ENCODE results near the gene ARMH1.
A peak's percentile ranks its signal among the peaks of the same experiment; 100 is the strongest.
"Not testable (repeated sequence)": the region's sequence is repeated elsewhere in the genome, so short reads cannot be mapped to it uniquely, and the experiment has no call there.

Gene ARMH1

GRCh38 chr1:44696789-44697345 lies 22.4 kb downstream of the ARMH1 start:
- DNase-seq: peak; percentile 10

GRCh38 chr1:44698138-44698537 lies 23.6 kb downstream of the ARMH1 start:
- DNase-seq: no peak

GRCh38 chr1:44699375-44699774 lies 24.9 kb downstream of the ARMH1 start:
- DNase-seq: not testable (repeated sequence)

DNA sequence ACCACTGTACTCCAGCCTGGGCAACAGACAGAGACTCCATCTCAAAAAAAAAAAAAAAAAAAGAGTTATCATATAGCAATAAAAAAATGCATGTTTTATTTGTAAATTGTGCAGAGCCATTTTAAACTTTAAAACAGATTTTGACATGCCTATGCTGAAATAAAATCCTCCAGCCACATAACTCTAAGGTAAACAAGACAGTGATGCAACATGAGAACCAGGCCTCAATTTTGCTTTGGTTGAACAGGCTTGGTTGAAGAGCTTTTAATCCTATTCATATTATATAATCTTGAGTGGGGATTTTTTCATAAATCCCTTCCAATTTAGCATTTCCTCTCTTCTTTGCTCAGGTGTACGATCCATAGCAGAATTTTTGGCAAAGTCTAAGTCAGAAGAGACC lies 26.1 kb downstream of the ARMH1 start:
- DNase-seq: no peak

GRCh38 chr1:44701141-44701573 lies 26.6 kb downstream of the ARMH1 start:
- no peak for DNase-seq

- no peak for DNase-seq
Observed at GRCh38 chr1:44705470-44705869, 31.0 kb downstream of the ARMH1 start.

DNA sequence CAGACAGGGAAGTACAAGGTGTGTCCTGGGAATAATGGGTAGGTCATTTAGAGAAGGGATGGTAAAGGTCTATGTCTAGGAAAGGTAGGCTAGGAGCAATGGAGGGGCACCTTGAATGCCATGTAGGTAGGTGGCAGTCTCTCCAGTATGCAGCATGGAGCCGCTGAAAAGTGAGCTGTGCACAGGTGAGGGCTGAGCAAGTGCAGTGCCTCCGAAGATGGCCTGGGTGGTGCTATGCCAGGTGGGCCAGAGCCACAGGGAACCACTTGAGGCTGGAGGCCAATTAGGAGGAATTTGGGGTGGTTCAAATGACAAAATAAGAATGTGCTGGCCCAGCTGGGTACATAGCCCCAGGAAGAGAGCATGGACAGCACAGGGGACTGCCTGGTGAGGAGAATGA lies 31.4 kb downstream of the ARMH1 start:
- no peak for DNase-seq

DNA sequence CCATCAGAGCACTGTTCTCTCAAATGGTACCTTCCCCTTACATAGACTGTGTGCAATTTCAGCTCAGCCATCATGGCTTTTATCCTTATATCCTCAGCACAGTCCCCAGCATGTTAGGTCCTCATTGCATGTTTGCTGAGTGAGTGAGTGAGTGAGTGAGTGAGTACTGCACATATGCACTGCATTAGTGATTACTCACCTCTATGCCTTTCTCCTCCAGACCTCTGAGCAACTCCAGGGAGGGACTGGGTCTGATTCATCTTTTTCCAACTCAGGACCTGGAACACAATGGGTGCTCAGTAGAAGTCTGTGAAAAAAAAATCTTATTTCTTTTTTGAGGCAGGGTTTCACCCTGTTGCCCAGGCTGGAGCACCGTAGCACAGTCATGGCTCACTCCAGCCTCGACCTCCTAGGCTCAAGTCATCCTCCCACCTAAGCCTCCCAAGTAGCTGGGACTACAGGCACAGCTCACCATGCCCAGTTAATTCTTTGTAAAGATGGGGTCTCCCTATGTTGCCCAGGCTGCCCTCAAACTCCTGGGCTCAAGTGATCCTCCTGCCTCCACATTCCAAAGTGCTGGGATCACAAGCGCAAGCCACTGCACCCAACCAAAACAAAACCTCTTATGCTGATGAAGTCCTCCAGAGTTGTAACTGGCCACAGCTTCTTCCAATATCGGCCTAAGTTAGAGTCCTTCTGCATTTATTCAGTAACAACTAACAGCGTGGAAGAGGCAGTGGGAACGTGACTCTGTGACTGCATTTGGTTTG lies 32.8 kb downstream of the ARMH1 start:
- DNase-seq: no peak

DNA sequence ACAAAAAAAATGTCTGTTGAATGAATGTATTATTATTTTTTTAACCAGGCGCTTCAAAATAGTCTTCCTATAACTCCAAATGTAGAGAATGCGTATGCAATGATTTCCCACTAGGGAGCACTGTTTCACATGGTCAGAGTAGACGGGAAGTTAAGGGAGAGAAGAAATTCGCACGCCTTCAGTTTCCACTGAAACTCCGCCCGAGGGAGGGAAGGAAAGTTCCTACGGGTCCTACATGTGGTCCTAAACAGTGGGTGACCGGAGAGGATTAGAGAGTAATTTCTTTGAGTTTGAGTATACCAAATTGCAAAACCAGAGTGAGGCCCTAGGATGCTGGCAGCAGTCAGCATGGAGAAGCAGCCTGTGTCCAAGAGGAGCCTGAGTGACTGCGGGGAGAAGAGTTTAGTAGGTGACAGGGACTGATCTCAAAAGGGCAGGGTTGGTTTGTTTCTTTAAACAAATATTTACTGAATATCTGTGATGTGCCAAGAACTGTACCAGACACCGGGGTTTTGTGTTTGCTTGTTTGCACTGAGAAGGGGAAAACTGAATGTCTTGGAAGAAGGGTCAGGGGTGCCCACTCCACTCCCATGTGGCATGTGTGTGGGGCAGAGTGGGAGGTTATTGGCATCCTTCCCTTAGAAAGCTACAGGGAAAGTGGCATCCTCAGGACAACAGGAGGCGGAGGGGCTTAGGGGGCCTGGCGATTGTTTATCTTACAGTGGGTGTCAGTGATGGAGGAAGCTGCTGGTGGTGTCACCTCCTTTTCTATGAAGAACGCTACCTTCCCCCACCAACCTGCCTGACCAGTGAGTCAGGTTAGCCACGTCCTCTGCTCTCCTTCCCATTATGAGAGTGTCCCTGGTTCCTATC lies 33.7 kb downstream of the ARMH1 start:
- no peak for DNase-seq

GRCh38 chr1:44713321-44713781 lies 38.8 kb downstream of the ARMH1 start:
- no peak for DNase-seq

DNA sequence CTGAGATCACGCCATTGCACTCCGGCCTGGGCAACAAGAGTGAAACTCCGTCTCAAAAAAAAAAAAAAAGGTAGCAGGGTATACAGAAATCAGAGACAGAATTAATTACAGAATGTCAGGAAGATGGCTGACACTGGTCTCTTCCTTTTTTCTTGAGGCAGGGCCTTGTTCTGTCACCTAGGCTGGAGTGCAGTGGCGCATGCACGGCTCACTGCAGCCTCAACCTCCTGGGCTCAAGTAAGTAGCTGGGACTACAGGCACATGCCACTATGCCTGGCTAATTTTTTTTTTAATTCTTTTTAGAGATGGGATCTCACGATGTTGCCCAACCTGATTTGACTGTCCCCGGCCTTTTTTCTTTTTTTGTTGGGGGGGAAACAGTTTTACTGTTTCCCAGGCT lies 40.0 kb downstream of the ARMH1 start:
- DNase-seq: no peak

DNA sequence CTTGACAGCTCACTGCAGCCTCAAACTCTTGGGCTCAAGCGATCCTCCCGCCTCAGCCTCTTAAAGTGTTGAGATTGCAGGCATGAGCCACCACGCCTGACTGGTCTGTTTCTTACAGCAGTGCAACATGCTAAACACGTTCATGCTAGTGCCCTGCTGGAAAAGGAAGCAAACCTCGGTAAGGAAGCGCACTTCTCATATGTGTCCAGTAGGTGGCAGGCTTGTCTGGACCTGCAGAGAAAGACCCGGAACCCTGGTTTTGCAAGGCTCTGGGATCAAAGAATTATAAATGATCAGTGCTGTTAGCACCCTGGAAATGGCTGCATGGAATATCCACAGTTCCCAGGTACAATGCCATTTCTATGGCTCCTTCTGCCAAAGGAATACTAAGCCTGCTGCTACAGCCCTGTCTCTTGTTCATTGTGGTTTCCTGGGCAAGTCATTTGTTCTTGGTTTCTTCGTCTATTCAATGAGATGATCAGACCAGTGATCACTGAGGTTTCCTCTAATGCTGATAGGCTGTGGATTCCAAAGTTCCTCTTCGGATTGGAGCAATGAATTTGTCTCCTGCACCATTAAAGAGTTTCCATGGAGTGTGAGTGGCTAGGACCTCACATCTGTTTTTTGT lies 40.5 kb downstream of the ARMH1 start:
- DNase-seq: peak; percentile 54

- no peak for DNase-seq
Observed at GRCh38 chr1:44717156-44717555, 42.6 kb downstream of the ARMH1 start.

DNA sequence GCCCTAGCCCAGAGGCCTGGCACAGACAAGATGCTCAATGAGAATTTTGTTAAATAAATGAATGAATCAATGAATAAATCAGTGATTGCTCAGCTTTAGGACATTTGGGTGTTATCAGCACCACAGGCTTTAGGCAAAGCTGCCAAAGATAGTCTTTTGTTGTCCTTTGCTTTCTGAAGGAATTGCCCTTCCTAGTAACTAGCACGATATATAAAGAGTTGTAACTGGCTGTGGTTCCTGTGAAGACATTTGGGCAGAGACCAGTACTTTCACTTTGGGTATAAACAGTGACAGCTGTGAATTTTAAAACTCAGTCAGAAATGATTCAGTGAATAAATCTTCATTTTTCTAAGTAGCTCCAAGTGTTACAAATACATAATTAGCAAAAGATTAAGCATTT lies 43.1 kb downstream of the ARMH1 start:
- DNase-seq: no peak

DNA sequence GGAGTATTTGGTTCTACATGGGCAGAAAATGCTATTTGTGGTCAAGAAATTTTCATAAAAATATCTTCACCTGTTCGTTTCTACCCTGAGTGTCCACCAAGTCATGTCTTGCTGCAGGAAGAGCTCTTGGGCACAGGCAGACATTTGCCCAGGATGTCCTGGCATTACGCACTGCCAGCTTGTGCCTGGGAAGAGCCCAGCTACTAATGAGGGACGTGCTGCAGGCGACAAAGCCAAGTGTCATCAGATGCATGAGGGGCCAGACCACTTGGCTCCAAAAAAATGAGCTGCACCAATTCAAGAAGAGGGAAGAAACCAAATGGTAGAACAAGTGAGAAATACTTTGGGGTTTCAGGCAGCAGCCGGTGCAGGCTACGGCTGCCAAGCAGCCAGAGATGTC lies 43.6 kb downstream of the ARMH1 start:
- DNase-seq: no peak

GRCh38 chr1:44719318-44719717 lies 44.8 kb downstream of the ARMH1 start:
- no peak for DNase-seq

DNA sequence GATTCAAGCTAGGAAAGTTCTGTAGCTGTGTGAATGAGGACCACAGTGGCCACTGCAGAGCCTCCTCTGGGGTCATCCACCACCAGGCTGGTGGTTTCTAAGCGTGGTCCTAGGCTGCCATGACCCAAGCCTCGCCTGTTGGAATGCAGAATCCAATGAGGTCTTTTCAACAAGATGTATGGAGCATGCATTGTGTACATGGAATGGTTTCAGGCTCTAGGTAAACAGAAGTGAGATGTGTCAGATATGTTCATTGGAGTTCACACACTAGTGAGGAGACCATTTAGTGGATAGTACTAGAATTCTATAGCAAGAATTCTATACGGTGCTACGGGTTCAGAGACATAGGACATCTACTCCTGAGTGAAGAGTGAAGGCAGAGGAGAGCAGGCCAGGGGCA lies 45.8 kb downstream of the ARMH1 start:
- no peak for DNase-seq

GRCh38 chr1:44721485-44722361 lies 47.2 kb downstream of the ARMH1 start:
- peak; percentile 19 for DNase-seq

DNA sequence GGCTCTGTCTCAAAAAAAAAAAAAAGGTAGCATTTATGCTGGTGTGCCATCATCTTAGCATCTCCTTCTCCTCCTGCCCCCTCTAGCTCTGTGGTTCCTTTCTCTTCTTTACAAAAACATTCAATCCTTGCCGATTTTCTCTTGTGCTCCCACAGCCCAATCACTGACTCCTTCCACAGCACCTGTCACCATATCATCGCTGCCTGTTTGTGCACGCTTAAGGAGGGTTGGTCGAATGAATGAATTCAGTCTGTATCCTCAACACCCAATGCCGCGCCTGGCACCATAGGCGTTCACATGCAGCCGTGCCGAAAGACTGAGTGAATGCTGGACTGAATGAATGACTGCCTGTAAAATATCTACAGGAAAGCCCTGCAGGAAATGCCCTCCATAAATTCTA lies 48.5 kb downstream of the ARMH1 start:
- no peak for DNase-seq

DNA sequence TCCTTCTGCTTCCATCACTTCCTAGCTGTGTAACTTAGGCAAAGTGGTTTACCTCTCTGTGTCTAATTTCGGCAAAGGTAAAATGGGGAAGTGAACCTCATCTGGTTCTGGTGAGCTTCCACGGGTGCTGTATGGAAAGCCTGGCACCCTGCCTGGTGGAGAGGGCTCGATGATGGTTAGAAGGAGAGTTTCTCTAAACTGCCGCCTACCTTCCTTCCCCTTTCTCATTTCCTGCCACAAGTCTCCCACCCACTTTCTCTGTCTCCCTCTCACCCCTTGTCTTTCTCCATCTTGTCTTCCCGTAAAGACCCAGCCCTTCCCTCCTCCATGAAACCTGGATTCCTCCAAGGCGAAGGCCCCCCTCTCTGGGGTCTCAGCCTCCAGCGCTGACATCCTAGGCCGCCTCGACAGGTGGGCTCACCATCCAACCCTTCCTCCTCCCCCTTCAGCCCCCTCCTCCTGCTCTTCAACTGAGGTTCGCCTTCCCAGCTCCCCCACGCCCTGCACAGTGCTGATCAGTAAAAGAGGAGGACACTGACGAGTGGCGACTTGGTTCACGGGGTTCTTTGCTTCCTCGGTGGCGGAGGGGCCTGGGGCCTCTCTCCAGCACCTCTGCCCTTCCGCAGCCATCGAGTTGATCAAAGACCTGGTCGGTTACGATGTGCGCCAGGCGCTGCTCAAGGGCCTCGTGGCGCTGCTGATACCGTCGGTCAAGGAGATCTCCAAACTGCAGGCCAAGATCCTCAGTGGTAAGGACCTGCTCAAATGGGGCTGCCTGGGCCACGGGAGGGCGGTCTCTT lies 49.2 kb downstream of the ARMH1 start:
- no peak for DNase-seq

DNA sequence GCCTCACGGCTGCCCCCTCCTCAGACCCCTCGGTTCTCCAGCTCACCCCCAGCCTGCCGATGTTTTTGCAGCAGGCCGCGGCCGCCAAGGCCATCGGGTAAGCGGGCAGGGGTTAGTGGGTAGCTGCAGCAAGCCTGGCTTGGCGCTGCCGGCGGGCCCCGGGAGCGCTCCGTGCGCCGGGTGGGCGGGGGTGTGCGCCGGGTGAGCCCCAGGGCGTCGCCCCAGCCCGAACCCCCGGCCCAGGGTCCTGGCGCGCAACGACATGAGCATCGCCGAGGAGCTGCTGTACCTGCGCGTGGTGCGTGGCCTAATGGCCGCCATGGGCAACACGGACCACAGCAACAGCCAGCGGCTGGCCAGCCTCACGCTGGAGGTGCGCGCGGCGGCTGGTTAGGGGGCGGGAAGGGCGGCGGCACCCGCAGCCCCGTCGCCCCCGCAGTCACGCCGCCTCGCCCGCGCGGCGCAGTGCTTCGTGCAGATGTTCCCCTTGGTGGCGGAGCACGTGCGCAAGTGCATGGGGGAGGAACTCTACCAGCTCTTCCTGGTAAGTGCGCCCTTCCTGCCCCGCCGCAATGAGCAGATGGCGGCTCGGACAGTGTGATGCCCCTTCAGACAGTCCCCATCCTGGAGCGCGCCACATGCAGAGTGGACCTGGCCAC lies 49.9 kb downstream of the ARMH1 start:
- no peak for DNase-seq
